ENCODE data around the gene EFNA5.

DNA sequence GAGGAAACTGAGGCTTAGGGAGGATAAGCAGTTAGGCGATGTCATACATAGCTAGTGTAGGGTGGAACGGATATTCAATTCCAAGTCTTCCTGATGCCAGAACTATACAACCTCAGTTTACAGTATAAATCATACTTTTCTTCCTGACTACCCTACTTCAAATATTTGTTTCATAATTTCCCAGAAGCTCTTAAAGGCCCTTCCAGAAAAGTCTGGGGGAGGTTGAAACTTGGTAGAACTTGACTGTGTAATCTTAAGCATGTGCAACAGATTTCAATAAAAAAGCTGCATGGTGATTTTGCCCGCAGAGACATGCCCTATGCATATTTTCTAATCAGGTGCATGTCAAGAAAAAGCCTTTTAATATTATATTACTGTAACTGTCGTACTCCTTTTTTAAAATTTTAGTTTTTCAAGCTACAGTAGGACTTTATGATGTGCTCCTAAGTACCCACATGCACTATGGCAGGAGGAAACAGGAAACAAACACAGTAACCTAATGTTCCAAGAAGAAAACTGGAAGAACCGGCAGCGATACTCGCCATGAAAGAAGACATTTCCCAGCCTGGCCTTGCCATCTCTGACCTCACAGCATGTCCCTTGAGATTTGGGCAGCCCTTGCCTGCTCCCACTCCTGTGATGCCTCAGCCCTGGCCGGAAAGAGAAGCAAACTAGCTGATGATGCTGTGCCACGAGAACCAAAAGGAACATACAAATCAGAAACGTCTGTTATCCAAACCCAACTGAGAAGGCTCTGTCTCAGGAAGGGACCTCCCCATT is 266.0 kb downstream of the EFNA5 start:
- TF ChIP-seq CTCF (IDR thresholded peaks at IDR 0.05; ENCODE audit: low read length) (no peak), EZH2 (IDR thresholded peaks at IDR 0.05; ENCODE audit: borderline replicate concordance, low read length) (no peak)

Data from OCI-LY1 (cell line).